IPS-18c (cell line): ENCODE results near the gene DPP10.

Source experiments
- H3K4me3 ChIP-seq: 2 replicates; pipeline ENCODE4 v1.7.0; 2013; ENCODE audit warnings: low read depth, mild to moderate bottlenecking, low read length, moderate library complexity; ENCODE audit not compliant: insufficient read depth
- H3K9me3 ChIP-seq: one replicate; pipeline ENCODE4 v1.6.1; 2013; ENCODE audit warnings: mild to moderate bottlenecking, low read length, moderate library complexity; ENCODE audit not compliant: control insufficient read depth, insufficient read depth

DPP10 gene

GRCh38 chr2:115543024-115543423 is 1100.6 kb downstream of the DPP10 start:
- Histone ChIP-seq H3K4me3 (no peak overlapping the region), H3K9me3 (no peaks in the 10 kb centered on the region)

- H3K4me3 ChIP-seq = no peak overlapping the region
These were observed 1101.0 kb downstream of the DPP10 start for GRCh38 chr2:115543461-115543860.

GRCh38 chr2:115549611-115550130 is 1107.2 kb downstream of the DPP10 start:
- no peaks in the 10 kb centered on the region for H3K9me3 ChIP-seq
- no peak overlapping the region for H3K4me3 ChIP-seq

More at GRCh38 chr2:115543461-115543860, 1101.0 kb downstream of the DPP10 start:
- no peaks in the 10 kb centered on the region for H3K9me3 ChIP-seq

- no peaks in the 10 kb centered on the region for H3K9me3 ChIP-seq
- no peak overlapping the region for H3K4me3 ChIP-seq
These were observed 1110.3 kb downstream of the DPP10 start for GRCh38 chr2:115552726-115553125.

- Histone ChIP-seq H3K9me3 (no peaks in the 10 kb centered on the region), H3K4me3 (no peak overlapping the region)
These were observed 1111.7 kb downstream of the DPP10 start for GRCh38 chr2:115554153-115554552.

GRCh38 chr2:115558725-115559124 is 1116.3 kb downstream of the DPP10 start:
- Histone ChIP-seq H3K4me3 (no peak overlapping the region), H3K9me3 (no peaks in the 10 kb centered on the region)

GRCh38 chr2:115560666-115561065 is 1118.2 kb downstream of the DPP10 start:
- Histone ChIP-seq H3K9me3 (no peaks in the 10 kb centered on the region), H3K4me3 (no peak overlapping the region)

- Histone ChIP-seq H3K9me3 (no peaks in the 10 kb centered on the region), H3K4me3 (no peak overlapping the region)
These were observed 1126.2 kb downstream of the DPP10 start for GRCh38 chr2:115568643-115569042.

- Histone ChIP-seq H3K4me3 (no peak overlapping the region), H3K9me3 (no peaks in the 10 kb centered on the region)
These were observed 1127.1 kb downstream of the DPP10 start for GRCh38 chr2:115569547-115569946.

GRCh38 chr2:115572746-115573145 is 1130.3 kb downstream of the DPP10 start:
- Histone ChIP-seq H3K4me3 (no peak overlapping the region), H3K9me3 (no peaks in the 10 kb centered on the region)

GRCh38 chr2:115573756-115574155 is 1131.3 kb downstream of the DPP10 start:
- H3K4me3 ChIP-seq = no peak overlapping the region
- H3K9me3 ChIP-seq = no peaks in the 10 kb centered on the region

GRCh38 chr2:115574667-115575066 is 1132.2 kb downstream of the DPP10 start:
- no peak overlapping the region for H3K4me3 ChIP-seq
- H3K9me3 ChIP-seq = no peaks in the 10 kb centered on the region

GRCh38 chr2:115580784-115581183 is 1138.3 kb downstream of the DPP10 start:
- Histone ChIP-seq H3K4me3 (no peak overlapping the region), H3K9me3 (no peaks in the 10 kb centered on the region)

GRCh38 chr2:115584507-115584906 is 1142.1 kb downstream of the DPP10 start:
- H3K4me3 ChIP-seq = no peak overlapping the region

GRCh38 chr2:115596659-115597375 is 1154.4 kb downstream of the DPP10 start:
- no peak overlapping the region; the same call in 1 of the 2 replicates for H3K4me3 ChIP-seq

More at GRCh38 chr2:115584507-115584906, 1142.1 kb downstream of the DPP10 start:
- H3K9me3 ChIP-seq = no peaks in the 10 kb centered on the region

GRCh38 chr2:115603285-115603684 is 1160.8 kb downstream of the DPP10 start:
- no peaks in the 10 kb centered on the region for H3K9me3 ChIP-seq
- no peak overlapping the region for H3K4me3 ChIP-seq

More at GRCh38 chr2:115596659-115597375, 1154.4 kb downstream of the DPP10 start:
- H3K9me3 ChIP-seq = no peaks in the 10 kb centered on the region

- Histone ChIP-seq H3K4me3 (no peak overlapping the region), H3K9me3 (no peaks in the 10 kb centered on the region)
These were observed 1163.9 kb downstream of the DPP10 start for GRCh38 chr2:115606350-115606749.

GRCh38 chr2:115609978-115610377 is 1167.5 kb downstream of the DPP10 start:
- H3K9me3 ChIP-seq = no peaks in the 10 kb centered on the region
- no peak overlapping the region for H3K4me3 ChIP-seq

- no peak overlapping the region for H3K4me3 ChIP-seq
- H3K9me3 ChIP-seq = no peaks in the 10 kb centered on the region
These were observed 1168.4 kb downstream of the DPP10 start for GRCh38 chr2:115610888-115611287.
